A549 (cell line): ENCODE data around the gene SLC24A3.

Experiments
- CBX2 ChIP-seq: fragments of 200-600 bp; sonication (generic); IDR thresholded peaks from 2 replicates; pipeline ENCODE4 v1.6.1; 2016; ENCODE audit warnings: low read depth, mild to moderate bottlenecking, borderline replicate concordance
- CTCF ChIP-seq: fragments of >200 bp; sonication (Bioruptor Twin); formaldehyde crosslinking; IDR thresholded peaks from 3 replicates; pipeline ENCODE4 v1.5.1; 2016
- NFE2L2 ChIP-seq: fragments of 150-350 bp; conservative IDR thresholded peaks from 2 replicates; pipeline ENCODE4 v1.6.1; 2014; ENCODE audit warnings: low read length
- POLR2A ChIP-seq: IDR thresholded peaks from 2 replicates; pipeline ENCODE4 v1.6.1; 2012; ENCODE audit warnings: mild to moderate bottlenecking, low read length

- TF ChIP-seq CTCF = no peak
- TF ChIP-seq NFE2L2 = no peak
- TF ChIP-seq CBX2 = no peak
- TF ChIP-seq POLR2A = no peak
Measured at GRCh38 chr20:19363476-19363875, 151.0 kb downstream of the SLC24A3 start.
